Transverse colon (tissue), 4 donors: ENCODE data around the gene AGAP1. TPM values are rescaled to one million over a fixed set of nuclear protein-coding genes. Genes with fewer than 3 reads are reported as not detected.

Experiments
- DNase-seq: peaks from one replicate; pipeline ENCODE4 v3.0.0-alpha.2; 2019
- H3K27ac ChIP-seq, 4 donors: fragments of 200-600 bp; sonication (generic); 2 replicates each; pipeline ENCODE4 v1.5.1; 2016 to 2018; ENCODE audit warnings: inconsistent platforms in 4 of 4
- H3K27me3 ChIP-seq: fragments of 200-600 bp; sonication (generic); 2 replicates; pipeline ENCODE4 v1.5.1; 2017; ENCODE audit warnings: inconsistent platforms
- H3K36me3 ChIP-seq, 4 donors: fragments of 200-600 bp; sonication (generic); 2 replicates each; pipeline ENCODE4 v1.5.1; 2017 to 2019; ENCODE audit warnings: inconsistent platforms in 4 of 4
- H3K4me1 ChIP-seq, 4 donors: fragments of 200-600 bp; sonication (generic); 2 replicates each; pipeline ENCODE4 v1.5.1; 2017 to 2020; ENCODE audit warnings: inconsistent platforms in 4 of 4
- H3K4me3 ChIP-seq, 4 donors: fragments of 200-600 bp; sonication (generic); 1 replicate in 1 of 4; 2 replicates in 3 of 4; pipeline versions ENCODE4 v1.5.1 to v1.6.1; 2017 to 2019; ENCODE audit warnings: inconsistent platforms in 4 of 4
- H3K9me3 ChIP-seq, 2 donors: fragments of 200-600 bp; sonication (generic); 2 replicates each; pipeline ENCODE4 v1.5.1; 2017 to 2019; ENCODE audit warnings: inconsistent platforms in 2 of 2
- CTCF ChIP-seq, 5 experiments: fragments of 200-600 bp in 3 of 5; fragments of 450-650 bp in 2 of 5; sonication (generic) in 3 of 5; IDR thresholded peaks; 1 replicate in 2 of 5; 2 replicates in 3 of 5; pipeline ENCODE4 v1.5.1; 2016 to 2017; ENCODE audit warnings: antibody characterized with exemption in 5 of 5, inconsistent platforms in 3 of 5, mild to moderate bottlenecking in 2 of 5, moderate library complexity in 1 of 5
- EP300 ChIP-seq: sonication (generic); formaldehyde crosslinking; IDR thresholded peaks from one replicate; pipeline ENCODE4 v1.6.1; 2017; ENCODE audit warnings: antibody characterized with exemption, low read depth
- POLR2A ChIP-seq: fragments of 450-650 bp; IDR thresholded peaks from one replicate; pipeline ENCODE4 v1.6.1; 2016; ENCODE audit warnings: antibody characterized with exemption, mild to moderate bottlenecking, moderate library complexity
- POLR2AphosphoS5 ChIP-seq, 3 donors: sonication (generic); formaldehyde crosslinking; IDR thresholded peaks; one replicate each; pipeline ENCODE4 v1.6.1; 2016; ENCODE audit warnings: antibody characterized with exemption in 3 of 3
- WGBS, 2 donors: methylation state at CpG; one replicate each; pipeline ENCODE4 v1.1.5; 2018; ENCODE audit warnings: low coverage in 1 of 2; 5-methylcytosine and 5-hydroxymethylcytosine counted together
- in situ Hi-C, 4 donors: fragments of 200-750 bp; cut with MboI; loops; one replicate each; pipeline versions ENCODE4 v1.15.0 to v1.15.1; 2017; ENCODE audit warnings: low sequenced_read_pairs in 3 of 4, low pct_ligation_motif_present in 1 of 4, low pct_unique_long_range_greater_than_20kb in 1 of 4
- intact Hi-C: fragments of 100-400 bp; cut with DNase I; formaldehyde crosslinking; loops from one replicate; pipeline ENCODE4 v1.15.1; 2023; ENCODE audit warnings: low total_unique reads
- total RNA-seq, 4 donors: library from RNA; depleted of rRNA; stranded (reverse); fragments of >200 nt; gene quantifications; one replicate each; pipeline ENCODE4 v1.1.0, GENCODE V29; 2016

Gene AGAP1
- total RNA-seq, 4 donors from 2014 or later = 56.1 to 96.9 (median 71.2) TPM

DNA sequence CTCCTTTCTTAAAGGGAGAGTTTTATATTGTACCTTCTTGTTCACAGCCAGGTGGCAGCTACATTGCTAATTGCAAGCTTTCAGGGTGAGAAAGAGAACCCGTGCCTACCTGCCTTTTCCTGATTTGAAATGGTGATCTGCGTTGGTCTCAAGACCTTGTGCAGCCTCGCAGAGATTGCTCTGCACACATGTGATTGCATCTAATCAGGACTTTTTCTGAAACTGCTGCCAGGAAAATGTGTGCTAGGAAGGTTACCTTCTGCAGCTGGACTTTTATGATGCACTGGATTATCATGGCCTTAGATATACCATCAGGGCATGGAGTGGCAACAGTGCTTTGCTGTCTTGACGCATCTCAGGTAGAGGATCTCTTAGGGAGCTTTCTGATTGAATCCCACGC is 45.1 kb downstream of the AGAP1 start:
- H3K27me3 ChIP-seq = no peaks in the 10 kb centered on the region
- H3K9me3 ChIP-seq = no peaks in the 10 kb centered on the region
- peak overlapping the region; percentile 13 to 63 (median 38) for H3K27ac ChIP-seq
- TF ChIP-seq POLR2A (no peak), EP300 (no peak), POLR2AphosphoS5 (IDR thresholded peaks at IDR 0.05) (no peak), CTCF (IDR thresholded peaks at IDR 0.05) (no peak)
- peak; percentile 19 for DNase-seq
- no peak overlapping the region for H3K4me3 ChIP-seq
- in situ Hi-C loops (no loop called here), intact Hi-C loops (no loop called here)
- H3K36me3 ChIP-seq = no peaks in the 10 kb centered on the region
- 59% methylated on average over 5 of the region's 5 CpGs; no CpG with 5 or more reads in 1 of the 2 donors for WGBS, 2 donors
- peaks cover 11 to 62% (median 40%) of the 10 kb centered on the region in 4 donors for H3K4me1 ChIP-seq

DNA sequence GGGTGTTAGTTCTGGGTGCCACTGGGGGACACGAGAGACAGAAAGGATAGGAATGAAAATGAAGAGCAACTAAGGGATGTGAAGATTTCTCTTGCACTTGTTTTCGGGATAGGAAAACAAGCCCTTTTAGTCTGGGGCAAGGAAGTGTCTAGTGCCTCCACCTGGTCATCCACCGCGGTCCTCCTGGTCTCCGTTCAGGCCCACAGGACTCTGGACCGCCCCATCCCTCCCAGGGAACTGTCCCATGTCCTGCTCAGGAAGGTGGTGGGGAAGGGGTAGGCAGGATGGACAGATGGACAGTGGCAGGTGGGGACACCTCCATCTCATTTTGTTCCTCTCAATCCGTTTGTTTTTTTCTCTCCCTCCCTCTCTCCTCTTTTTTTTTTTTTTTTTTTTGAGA is 45.9 kb downstream of the AGAP1 start:
- Histone ChIP-seq H3K36me3 (no peaks in the 10 kb centered on the region), H3K27me3 (no peaks in the 10 kb centered on the region), H3K27ac (peak overlapping the region in 2 of 4 donors; percentile 50 to 63), H3K4me1 (peaks cover 9 to 67% (median 36%) of the 10 kb centered on the region in 4 donors), H3K9me3 (no peaks in the 10 kb centered on the region), H3K4me3 (no peak overlapping the region)
- in situ Hi-C loops = no loop called here
- WGBS, 2 donors = 84 to 100% methylated on average over 1 to 7 of the region's 7 CpGs
- TF ChIP-seq POLR2AphosphoS5 (IDR thresholded peaks at IDR 0.05) (no peak), POLR2A (no peak), EP300 (no peak), CTCF (IDR thresholded peaks at IDR 0.05) (no peak)
- intact Hi-C loops = no loop called here
- no peak for DNase-seq

- TF ChIP-seq CTCF (IDR thresholded peaks at IDR 0.05) (no peak), EP300 (no peak), POLR2AphosphoS5 (IDR thresholded peaks at IDR 0.05) (peak in 2 of 3 donors; percentile 14 to 22), POLR2A (no peak)
- intact Hi-C loops (no loop called here), in situ Hi-C loops (no loop called here)
- no peaks in the 10 kb centered on the region for H3K9me3 ChIP-seq
- no peaks in the 10 kb centered on the region for H3K36me3 ChIP-seq
- H3K4me1 ChIP-seq = peaks cover 9 to 58% (median 38%) of the 10 kb centered on the region in 4 donors
- WGBS, 2 donors = 56% methylated on average over 4 to 5 of the region's 5 CpGs
- no peaks in the 10 kb centered on the region for H3K27me3 ChIP-seq
- H3K4me3 ChIP-seq = no peak overlapping the region
- peak overlapping the region; percentile 73 to 84 (median 82) for H3K27ac ChIP-seq
- peak; percentile 26 for DNase-seq
Observed at GRCh38 chr2:235541016-235541415, 47.2 kb downstream of the AGAP1 start.

DNA sequence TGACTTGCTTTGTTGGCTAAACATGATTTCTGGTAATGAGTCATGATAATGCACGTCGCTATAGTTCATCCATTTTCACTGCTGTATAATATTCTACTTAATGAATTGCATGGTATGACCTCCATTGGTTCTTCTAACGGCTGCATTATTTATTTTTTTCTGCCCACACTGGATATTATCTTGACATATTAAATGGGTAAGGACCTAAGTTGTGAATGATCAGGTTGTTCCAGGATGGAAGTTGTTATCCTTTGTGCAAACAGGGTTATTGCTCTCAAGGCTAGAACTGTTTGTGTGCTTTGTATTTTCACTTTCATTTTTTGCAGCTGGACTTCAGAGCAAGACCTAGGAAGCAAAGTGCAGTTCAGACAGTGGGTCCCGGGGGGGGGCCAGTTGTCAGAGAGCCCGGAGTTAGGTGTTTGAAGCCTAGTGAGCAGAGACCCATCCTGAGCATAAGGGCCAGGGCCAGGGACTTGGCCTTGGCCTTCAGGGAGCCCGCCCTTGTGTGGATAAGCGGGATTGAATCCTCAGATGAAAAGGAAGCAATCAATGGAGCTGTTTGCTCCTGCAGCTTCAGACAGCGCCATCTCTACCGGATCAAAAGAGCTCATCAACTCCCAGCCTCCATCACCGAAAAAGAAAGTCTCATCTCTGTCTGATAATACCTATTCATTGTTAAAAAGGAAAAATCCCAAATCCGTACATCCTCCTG is 48.2 kb downstream of the AGAP1 start:
- no peaks in the 10 kb centered on the region for H3K27me3 ChIP-seq
- peak; percentile 53 for DNase-seq
- no peaks in the 10 kb centered on the region for H3K9me3 ChIP-seq
- TF ChIP-seq POLR2AphosphoS5 (IDR thresholded peaks at IDR 0.05) = peak in 2 of 3 donors; percentile 43 to 65
- no peak for TF ChIP-seq CTCF (IDR thresholded peaks at IDR 0.05)
- H3K4me3 ChIP-seq = no peak overlapping the region
- WGBS, 2 donors = 57 to 61% methylated on average over 8 to 11 of the region's 11 CpGs
- H3K27ac ChIP-seq = peak overlapping the region; percentile 73 to 84 (median 82)
- peaks cover 9 to 58% (median 38%) of the 10 kb centered on the region in 4 donors for H3K4me1 ChIP-seq
- H3K36me3 ChIP-seq = no peaks in the 10 kb centered on the region
- intact Hi-C loops (no loop called here), in situ Hi-C loops (no loop called here)
